GM12878 (cell line): Measurements from ENCODE around the gene DSE.
A peak's percentile ranks its signal among the peaks of the same experiment; 100 is the strongest.

Experiments
- CTCF ChIP-seq, 3 experiments: IDR thresholded peaks in 2 of 3; conservative IDR thresholded peaks in 1 of 3; 2 replicates each; pipeline ENCODE4 v1.5.1; 2011; ENCODE audit warnings: low read depth in 3 of 3, low read length in 3 of 3, mild to moderate bottlenecking in 3 of 3, control low read depth in 2 of 3, moderate library complexity in 2 of 3, inconsistent platforms in 1 of 3, mixed read lengths in 1 of 3; ENCODE audit not compliant: control insufficient read depth in 2 of 3, insufficient read depth in 1 of 3; ENCODE audit errors: extremely low read depth in 1 of 3
- POLR2AphosphoS2 ChIP-seq: IDR thresholded peaks from 2 replicates; pipeline ENCODE4 v1.6.1; 2011; ENCODE audit warnings: low read depth, mild to moderate bottlenecking, low read length, improper control_type of control experiment, moderate library complexity
- POLR2AphosphoS5 ChIP-seq: IDR thresholded peaks from 2 replicates; pipeline ENCODE4 v1.6.1; 2011; ENCODE audit warnings: mild to moderate bottlenecking, low read length, inconsistent platforms

GRCh38 chr6:116393430-116393829 is 22.7 kb downstream of the DSE start:
- TF ChIP-seq POLR2AphosphoS2 (no peak), POLR2AphosphoS5 (no peak), CTCF (IDR thresholded peaks at IDR 0.05 in 2 of 3, conservative IDR thresholded peaks at IDR 0.05 in 1 of 3; ENCODE audit: control insufficient read depth in 2 of 3, extremely low read depth in 1 of 3, insufficient read depth in 1 of 3, low read depth in 3 of 3, low read length in 3 of 3) (peak; percentile 16 to 40 (median 33); a peak in 4 of 6 replicates)
